NCI-H2171 treated with DMSO at 0.1 percent for 48 hours (cell line): ENCODE measurements around the gene TMEM126B.
A peak's percentile ranks its signal among the peaks of the same experiment; 100 is the strongest.
"Not testable (repeated sequence)": the region's sequence is repeated elsewhere in the genome, so short reads cannot be mapped to it uniquely, and the experiment has no call there.

Experiments
- DNase-seq: peaks from one replicate; lab custom pipeline; 2025; lab: John Stamatoyannopoulos, UW

TMEM126B gene

DNA sequence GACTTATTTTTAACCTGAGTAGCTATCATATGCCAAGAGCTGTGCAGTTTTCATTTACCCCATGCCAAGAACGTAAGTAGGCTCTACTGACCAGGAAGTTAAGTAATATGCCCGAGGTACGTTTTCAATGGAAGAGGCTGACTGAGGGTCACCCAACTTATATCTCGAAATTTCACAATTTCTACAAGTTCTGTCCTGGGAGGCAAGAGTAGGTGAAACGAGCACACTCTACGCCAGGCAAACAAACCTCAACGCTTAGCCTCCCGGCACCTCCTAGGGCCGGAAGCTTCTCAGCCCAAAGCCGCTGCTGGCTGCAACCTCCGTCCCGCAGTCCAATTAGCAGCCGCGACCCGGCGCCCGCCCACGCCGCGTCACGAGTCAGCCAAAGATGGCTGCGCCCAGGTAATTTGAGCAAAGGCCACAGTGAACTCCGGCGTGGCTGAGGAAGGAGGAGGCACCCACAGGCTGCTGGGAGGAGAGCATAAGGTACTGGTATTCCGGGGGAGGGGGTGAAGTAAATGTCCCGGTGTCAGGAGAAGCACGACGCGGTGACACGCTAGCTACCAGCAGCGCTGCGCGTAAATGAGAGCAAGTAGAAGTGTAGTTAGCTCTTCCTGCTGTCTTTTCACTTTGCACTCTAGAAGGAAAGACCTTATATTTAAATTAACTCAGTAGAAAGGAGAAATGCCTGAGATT is 19.4 kb downstream of the TMEM126B start, which contains the start of gene TMEM126A:
Gene TMEM126A (plus strand): TSS at position 364 of the 696 bp plus-strand sequence. CDS start 2,289 bp downstream, outside the sequence.
- peak; percentile 100 for DNase-seq

GRCh38 chr11:85651118-85651517 is 22.7 kb downstream of the TMEM126B start:
- DNase-seq = no peak

DNA sequence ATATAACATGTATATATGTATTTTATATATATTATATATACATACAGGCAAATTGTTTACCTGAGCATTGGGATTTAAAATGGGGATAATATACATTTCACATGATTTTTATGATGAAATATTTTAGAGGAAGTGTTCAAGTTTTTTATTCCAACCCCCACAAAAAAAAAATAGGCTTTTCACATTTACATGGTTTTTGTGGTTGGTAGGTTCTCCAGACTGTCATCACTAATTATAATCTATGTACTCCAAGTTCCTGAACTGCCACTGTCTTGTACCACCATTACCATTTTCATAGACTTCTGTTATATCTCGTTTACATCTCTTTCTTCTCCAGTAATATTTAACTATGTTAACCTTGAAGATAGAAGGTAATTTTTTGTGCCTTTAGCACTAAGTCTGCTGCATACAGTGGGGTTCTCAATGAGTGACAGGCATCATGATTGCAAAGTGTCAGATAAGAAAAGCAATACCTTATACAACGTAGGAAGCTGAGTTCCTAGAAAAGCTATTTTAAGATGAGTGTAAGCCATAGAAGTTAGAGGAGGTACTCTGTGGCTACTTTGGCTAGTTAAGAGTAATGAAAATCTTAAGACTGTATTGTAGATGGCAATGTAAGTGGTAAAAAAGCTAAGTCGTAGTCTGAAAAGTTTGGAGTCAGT is 24.5 kb downstream of the TMEM126B start:
- no peak for DNase-seq

DNA sequence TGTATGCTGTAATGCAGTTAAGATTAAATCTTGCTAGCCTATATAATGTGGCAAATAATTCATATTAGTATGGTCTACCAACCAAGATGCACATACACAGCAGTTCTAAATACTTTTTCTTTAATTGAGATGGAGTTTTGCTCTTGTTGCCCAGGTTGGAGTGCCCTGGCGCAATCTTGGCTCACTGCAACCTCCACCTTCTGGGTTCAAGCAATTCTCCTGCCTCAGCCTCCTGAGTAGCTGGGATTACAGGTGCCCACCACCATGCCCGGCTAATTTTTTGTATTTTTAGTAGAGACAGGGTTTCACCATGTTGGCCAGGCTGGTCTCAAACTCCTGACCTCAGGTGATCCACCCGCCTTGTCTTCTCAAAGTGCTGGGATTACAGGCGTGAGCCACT is 25.9 kb downstream of the TMEM126B start:
- DNase-seq = not testable (repeated sequence)

- DNase-seq = no peak
Measured at GRCh38 chr11:85656777-85657176, 28.4 kb downstream of the TMEM126B start.

DNA sequence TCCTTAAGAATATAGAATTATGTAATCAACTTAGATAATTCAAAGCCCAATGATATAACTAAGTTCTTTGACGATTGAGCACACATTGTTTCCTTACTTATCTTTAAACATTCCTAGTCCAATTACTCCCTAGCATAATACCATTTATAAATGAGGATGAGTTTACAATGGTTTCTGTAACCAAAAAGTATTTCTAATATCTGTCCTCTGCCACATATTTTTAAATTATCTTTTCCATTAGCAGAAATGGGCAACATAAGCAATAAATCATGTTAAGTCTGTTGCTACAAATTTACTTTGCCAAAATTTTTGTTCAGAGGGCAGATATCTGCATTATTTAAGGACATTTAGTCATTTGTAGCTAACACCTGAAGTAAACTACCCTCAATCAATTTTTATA is 29.8 kb downstream of the TMEM126B start:
- DNase-seq = no peak

DNA sequence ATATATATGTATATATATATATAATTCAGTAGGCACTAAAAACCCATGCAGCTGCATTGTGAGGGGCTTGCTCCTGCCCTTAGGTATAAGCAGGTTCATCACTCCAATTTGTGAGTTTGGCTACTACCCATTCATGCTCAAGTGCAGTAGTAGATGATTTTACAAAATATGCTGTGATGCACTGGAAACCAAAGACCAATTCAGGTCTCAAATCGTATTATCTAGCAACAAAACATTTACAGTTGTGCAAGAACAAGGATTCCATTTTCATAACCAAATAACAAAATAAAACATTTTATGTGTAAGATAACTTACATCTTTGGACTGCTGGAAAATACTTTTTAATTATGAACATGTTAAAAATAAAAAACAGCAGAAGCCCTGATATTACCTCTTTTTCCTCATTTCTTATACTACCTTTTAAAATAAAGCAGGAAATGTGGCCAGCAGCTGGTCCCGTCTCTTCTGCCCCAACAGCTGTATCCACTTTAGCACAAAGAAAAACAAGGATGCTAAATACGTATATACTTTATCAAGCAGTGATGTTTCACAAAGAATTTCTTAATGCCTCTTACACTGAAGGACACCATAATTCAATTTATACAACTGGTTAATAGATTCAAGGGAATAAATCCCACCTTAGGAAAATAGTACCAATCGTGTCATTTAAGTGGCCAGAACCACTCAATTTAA is 33.7 kb downstream of the TMEM126B start:
- no peak for DNase-seq

GRCh38 chr11:85663080-85663752 is 34.8 kb downstream of the TMEM126B start:
- peak; percentile 49 for DNase-seq

- DNase-seq = peak; percentile 93
Measured at GRCh38 chr11:85663753-85664614, 35.6 kb downstream of the TMEM126B start.

GRCh38 chr11:85664615-85665481 is 36.5 kb downstream of the TMEM126B start, which contains the start of gene CREBZF:
CREBZF (minus strand) TSS chr11:85665129; CDS start chr11:85664875, 254 bp downstream.
- peak; percentile 100 for DNase-seq

DNA sequence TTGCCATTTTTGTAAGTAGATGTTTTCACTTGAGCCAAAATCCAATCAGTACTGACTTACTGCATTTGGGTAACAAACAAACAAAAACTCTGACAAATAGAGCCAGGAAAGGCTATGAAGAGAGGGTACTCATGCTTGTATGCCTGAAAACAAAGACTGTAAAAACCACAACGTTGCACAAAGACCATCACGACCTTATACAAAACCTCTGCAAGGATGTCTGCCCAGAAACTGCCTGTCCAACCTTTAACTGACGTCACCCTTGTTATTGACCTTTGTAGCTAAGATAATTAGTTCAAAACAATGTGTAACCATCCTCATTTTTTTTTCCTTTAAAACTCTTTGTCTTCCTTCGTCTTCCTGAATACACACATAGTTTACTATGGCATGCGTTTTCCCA is 37.3 kb downstream of the TMEM126B start:
- no peak for DNase-seq

DNA sequence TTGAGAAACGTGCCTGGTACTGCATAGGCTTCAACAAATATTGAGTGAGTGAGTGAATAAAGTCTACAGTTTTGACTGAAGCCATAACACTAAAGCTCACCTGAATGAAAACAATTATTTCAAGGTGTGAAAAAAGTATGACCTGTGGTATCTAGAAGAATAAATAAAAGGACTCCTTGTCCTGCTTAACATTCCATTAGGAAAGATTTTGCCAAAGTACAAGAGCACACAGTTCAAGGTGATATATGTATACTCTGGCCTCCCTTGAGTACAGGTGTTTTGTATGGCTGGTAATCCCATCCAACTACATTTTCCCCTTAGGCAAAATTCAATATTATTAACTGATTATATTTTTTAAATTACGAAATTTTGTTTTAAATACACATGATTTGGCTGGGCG is 38.3 kb downstream of the TMEM126B start:
- no peak for DNase-seq

DNA sequence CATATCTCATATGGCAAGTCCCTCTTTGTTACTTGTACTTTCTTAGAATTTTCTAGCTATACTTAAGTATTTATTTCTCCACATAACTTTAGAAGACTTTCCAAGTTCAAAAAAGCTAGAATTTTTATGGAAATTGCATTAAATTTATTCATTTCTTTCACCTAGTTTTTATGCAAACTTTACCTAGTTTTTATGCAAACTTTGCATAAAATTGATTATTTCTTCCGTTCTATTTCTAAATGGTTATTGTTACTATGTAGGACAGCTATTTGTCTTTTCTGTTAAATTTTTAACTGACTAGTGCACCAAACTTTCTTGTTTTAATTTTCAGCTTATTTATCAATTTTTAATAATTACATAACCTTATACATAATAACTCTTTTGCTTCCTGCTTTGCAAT is 39.8 kb downstream of the TMEM126B start:
- no peak for DNase-seq

DNA sequence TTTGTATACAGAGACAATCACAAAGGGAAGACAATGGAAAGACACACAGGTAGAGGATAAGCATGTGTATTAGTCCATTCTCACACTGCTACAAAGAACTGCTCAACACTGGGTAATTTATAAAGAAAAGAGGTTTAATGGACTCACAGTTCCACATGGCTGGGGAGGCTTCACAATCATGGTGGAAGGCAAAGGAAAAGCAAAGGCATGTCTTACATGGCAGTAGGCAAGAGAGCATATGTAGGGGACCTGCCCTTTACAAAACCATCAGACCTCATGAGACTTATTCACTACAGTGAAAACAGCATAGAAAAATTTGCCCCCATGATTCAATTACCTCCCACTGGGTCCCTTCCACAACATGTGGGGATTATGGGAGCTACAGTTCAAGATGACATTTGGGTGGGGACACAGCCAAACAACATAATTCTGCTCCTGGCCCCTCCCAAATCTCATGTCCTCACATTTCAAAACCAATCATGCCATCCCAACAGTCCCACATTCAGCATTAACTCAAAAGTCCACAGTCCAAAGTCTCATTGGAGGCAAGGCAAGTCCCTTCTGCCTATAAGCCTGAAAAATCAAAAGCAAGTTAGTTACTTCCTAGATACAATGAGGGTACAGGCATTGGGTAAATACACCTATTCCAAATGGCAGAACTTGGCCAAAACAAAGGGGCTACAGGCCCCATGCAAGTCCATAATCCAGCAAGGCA is 42.7 kb downstream of the TMEM126B start:
- not testable (repeated sequence) for DNase-seq

DNA sequence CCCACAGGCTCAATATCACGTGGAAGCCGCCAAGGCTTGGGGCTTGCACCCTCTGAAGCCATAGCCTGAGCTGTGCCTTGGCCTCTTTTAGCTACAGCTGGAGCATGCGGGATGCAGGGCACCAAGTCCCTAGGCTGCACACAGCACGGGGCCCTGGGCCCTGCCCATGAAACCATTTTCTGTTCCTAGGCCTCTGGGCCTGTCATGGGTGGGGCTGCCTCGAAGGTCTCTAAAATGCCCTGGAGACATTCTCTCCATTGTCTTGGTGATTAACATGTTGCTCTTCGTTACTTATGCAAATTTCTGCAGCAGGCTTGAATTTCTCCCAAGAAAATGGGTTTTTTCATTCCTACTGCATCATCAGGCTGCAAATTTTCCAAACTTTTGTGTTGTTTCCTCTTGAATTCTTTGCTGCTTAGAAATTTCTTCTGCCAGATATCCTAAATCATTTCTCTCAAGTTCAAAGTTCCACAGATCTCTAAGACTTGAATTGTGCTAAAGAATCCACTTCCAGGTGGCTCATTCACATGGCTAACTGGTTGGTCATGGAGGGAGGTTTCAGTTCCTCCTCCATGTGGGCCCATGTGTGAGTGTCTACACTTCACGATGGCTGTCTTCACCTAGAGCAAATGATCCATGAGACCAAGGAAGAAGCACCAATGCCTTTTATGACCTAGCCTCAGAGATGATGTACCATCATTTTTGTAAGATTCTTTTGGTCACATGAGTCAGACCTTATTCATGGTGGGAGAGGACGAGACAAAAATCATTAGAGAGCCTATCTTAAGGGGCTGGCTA is 43.9 kb downstream of the TMEM126B start:
- DNase-seq = no peak

DNA sequence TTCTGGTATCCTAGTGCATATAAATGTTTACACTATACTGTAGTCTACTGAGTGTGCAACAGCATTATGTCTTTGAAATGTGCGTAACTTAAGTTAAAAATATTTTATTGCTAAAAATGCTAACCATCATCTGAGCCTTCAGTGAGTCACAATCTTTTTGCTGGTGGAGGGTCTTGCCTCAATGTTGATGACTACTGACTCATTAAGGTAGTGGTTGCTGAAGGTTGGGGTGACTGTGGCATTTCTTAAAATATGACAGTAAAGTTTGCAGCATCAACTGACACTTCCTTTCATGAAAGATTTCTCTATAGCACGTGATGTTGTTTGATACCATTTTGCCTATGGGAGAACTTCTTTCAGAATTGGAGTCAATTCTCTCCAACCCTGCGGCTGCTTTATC is 45.0 kb downstream of the TMEM126B start:
- DNase-seq = no peak

DNA sequence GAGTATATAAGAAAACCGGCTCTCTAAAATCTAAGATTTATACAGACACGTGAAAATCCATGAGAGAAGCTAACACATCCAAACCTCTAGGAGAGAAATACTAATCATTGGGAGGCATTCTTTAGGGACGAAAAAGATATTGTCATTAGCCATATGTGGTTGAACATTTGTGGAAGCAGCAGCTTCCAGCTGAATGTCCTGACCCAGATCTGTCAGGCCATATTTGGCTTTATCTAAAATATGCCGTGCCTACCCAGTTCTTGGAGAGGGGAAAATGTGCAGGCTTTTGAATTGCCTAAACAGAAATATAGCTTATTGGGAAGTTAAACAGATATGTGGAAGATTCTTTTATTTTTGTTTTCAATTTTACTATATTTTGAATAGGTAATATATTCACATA is 51.2 kb downstream of the TMEM126B start:
- DNase-seq = no peak

DNA sequence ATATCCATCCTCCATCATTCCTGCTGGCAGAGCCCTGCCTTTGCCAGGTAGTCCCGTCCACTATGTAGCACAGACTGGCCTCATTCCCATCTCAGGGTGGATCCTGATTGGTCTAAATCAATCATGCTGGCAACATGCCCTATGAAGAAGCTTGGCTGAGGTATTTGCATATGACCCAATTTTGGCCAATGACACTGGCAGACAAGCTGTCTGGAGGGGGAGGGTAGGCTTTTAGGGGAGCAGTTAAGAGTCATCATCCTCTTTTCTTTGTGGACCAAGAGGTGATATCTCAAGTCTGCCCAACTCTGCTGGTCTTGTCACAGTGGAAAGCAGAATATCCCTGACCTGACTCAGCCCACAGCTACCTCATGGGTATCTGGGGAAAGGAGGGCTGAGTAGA is 52.5 kb downstream of the TMEM126B start:
- no peak for DNase-seq
